GM12878 (cell line): ENCODE results near the gene CNTNAP2. TPM values are rescaled to one million over a fixed set of nuclear protein-coding genes. Genes with fewer than 3 reads are reported as not detected.

Experiments used
- ATAC-seq: fragments of 200-7000 bp; cut with Tn5 transposase; 3 replicates; pipeline ENCODE4 v1.9.1; 2020; ENCODE audit warnings: mild to moderate bottlenecking, moderate library complexity
- BruUV-seq: library from RNA; stranded (reverse); fragments of 400-500 nt; replicated peaks from 2 replicates; lab custom pipeline; 2021; lab: Mats Ljungman, UMichigan
- CTCF ChIA-PET: fragments of 300-600 bp; sonication (Branson Sonifier 250); formaldehyde crosslinking; extraction: SDS; loops from one replicate; lab custom pipeline; 2021; ENCODE audit warnings: inconsistent platforms; lab: Yijun Ruan, JAX
- POLR2A ChIA-PET: fragments of 350-600 bp; formaldehyde crosslinking; extraction: SDS; loops from one replicate; lab custom pipeline; 2021; ENCODE audit warnings: inconsistent platforms; lab: Charles Lee
- RAD21 ChIA-PET: fragments of 300-600 bp; sonication (Branson Sonifier 250); formaldehyde crosslinking; loops from one replicate; lab custom pipeline; 2023; ENCODE audit warnings: antibody characterized with exemption; ENCODE audit not compliant: unreplicated experiment; lab: Charles Lee
- SMC1A ChIA-PET: fragments of 300-600 bp; sonication (Branson Sonifier 250); formaldehyde crosslinking; loops from one replicate; lab custom pipeline; 2023; ENCODE audit not compliant: unreplicated experiment, uncharacterized antibody; lab: Charles Lee
- DNase-seq: peaks from one replicate; pipeline ENCODE4 v3.0.0-alpha.2; 2011; ENCODE audit warnings: low read depth, low spot score
- FAIRE-seq: peaks from 3 replicates; lab custom pipeline; 2011; peaks lifted over from hg19 to GRCh38; lab: Jason Lieb, UNC
- H2AFZ ChIP-seq: 2 replicates; pipeline ENCODE4 v1.6.0; 2011; ENCODE audit warnings: low read depth, low read length, control low read depth; ENCODE audit not compliant: control insufficient read depth
- H3K27ac ChIP-seq: 2 replicates; pipeline ENCODE4 v1.5.1; 2011; ENCODE audit warnings: control low read depth; ENCODE audit not compliant: control insufficient read depth, insufficient read depth
- H3K27me3 ChIP-seq, 2 experiments: replicated peaks in 1 of 2; 2 replicates each; pipeline versions ENCODE4 v1.6.0 to v1.6.1; 2011; ENCODE audit warnings: low read length in 1 of 2; ENCODE audit not compliant: control insufficient read depth in 2 of 2, insufficient read depth in 2 of 2
- H3K36me3 ChIP-seq, 2 experiments: 2 replicates each; pipeline ENCODE4 v1.5.1; 2011; ENCODE audit warnings: low read length in 1 of 2; ENCODE audit not compliant: control insufficient read depth in 2 of 2, insufficient read depth in 2 of 2
- H3K4me1 ChIP-seq: 2 replicates; pipeline ENCODE4 v1.6.1; 2011; ENCODE audit warnings: mild to moderate bottlenecking, low read length, moderate library complexity, mixed read lengths; ENCODE audit not compliant: control insufficient read depth, insufficient read depth
- H3K4me2 ChIP-seq: 2 replicates; pipeline ENCODE4 v1.6.0; 2011; ENCODE audit warnings: control low read depth; ENCODE audit not compliant: control insufficient read depth, insufficient read depth
- H3K4me3 ChIP-seq: fragments of 200-600 bp; sonication (generic); 2 replicates; pipeline ENCODE4 v1.5.1; 2016
- H3K79me2 ChIP-seq: 2 replicates; pipeline ENCODE4 v1.6.0; 2011; ENCODE audit warnings: low read length; ENCODE audit not compliant: control insufficient read depth, insufficient read depth
- H3K9ac ChIP-seq: 2 replicates; pipeline ENCODE4 v1.8.0; 2011; ENCODE audit warnings: low read length, control low read depth, mixed read lengths; ENCODE audit not compliant: control insufficient read depth, insufficient read depth
- H3K9me3 ChIP-seq: replicated peaks from 3 replicates; pipeline ENCODE4 v1.5.1; 2011; ENCODE audit warnings: mild to moderate bottlenecking, low read length; ENCODE audit not compliant: control insufficient read depth, insufficient read depth
- H4K20me1 ChIP-seq: 2 replicates; pipeline ENCODE4 v1.6.0; 2011; ENCODE audit not compliant: control insufficient read depth, insufficient read depth
- BCL11A ChIP-seq: IDR thresholded peaks from 2 replicates; pipeline ENCODE4 v1.6.1; 2011; ENCODE audit warnings: low read depth, low read length
- BRCA1 ChIP-seq: IDR thresholded peaks from 2 replicates; pipeline ENCODE4 v1.6.1; 2011; ENCODE audit warnings: low read depth, low read length, improper control_type of control experiment
- EED ChIP-seq: sonication (generic); IDR thresholded peaks from 2 replicates; pipeline ENCODE4 v1.6.1; 2016; ENCODE audit warnings: antibody characterized with exemption, low read depth
- IKZF2 ChIP-seq, 2 experiments: fragments of 450-650 bp; IDR thresholded peaks; 2 replicates each; pipeline ENCODE4 v1.6.1; 2017; ENCODE audit warnings: mild to moderate bottlenecking in 2 of 2, moderate library complexity in 2 of 2
- TCF3 ChIP-seq: IDR thresholded peaks from 2 replicates; pipeline ENCODE4 v1.6.1; 2012; ENCODE audit warnings: low read depth, mild to moderate bottlenecking, low read length, borderline replicate concordance; ENCODE audit not compliant: insufficient read depth
- ZNF217 ChIP-seq: fragments of 450-650 bp; IDR thresholded peaks from 2 replicates; pipeline ENCODE4 v1.6.1; 2017; ENCODE audit warnings: antibody characterized with exemption, mild to moderate bottlenecking
- WGBS: methylation state at CpG from one replicate; pipeline ENCODE4 v1.1.6; 2016; ENCODE audit warnings: low lambda C conversion rate; ENCODE audit not compliant: insufficient replicate concordance, insufficient coverage; ENCODE audit errors: missing lambda C conversion rate; 5-methylcytosine and 5-hydroxymethylcytosine counted together
- in situ Hi-C: fragments of 300-500 bp; cut with MboI; formaldehyde crosslinking; loops from 9 replicates; pipeline ENCODE4 v1.14.3; 2018; ENCODE audit warnings: mixed read lengths
- intact Hi-C: fragments of 100-400 bp; cut with micrococcal nuclease; formaldehyde crosslinking; loops from one replicate; pipeline ENCODE4 v1.14.2; 2022; ENCODE audit not compliant: unreplicated experiment
- polyA plus RNA-seq, 11 experiments: library from polyadenylated mRNA; depleted of rRNA in 4 of 11; unstranded in 6 of 11; stranded (reverse) in 5 of 11; fragments of >200 nt; fragmentation: Nextera tagmentation in 4 of 11; fragmentation: Illumina TruSeq in 1 of 11; extraction: Ambion mirVana in 4 of 11; extraction: Trizol in 1 of 11; gene quantifications; 1 replicate in 1 of 11; 2 replicates in 10 of 11; pipeline versions ENCODE4 v1.2.1 to v1.2.3, GENCODE V29; 2011 to 2016; ENCODE audit warnings: inconsistent platforms in 2 of 11, missing spikeins in 2 of 11, low read depth in 1 of 11
- total RNA-seq, 4 experiments: library from RNA; depleted of rRNA in 3 of 4; stranded (reverse); fragments of >200 nt in 3 of 4; fragmentation: Illumina TruSeq in 1 of 4; extraction: Trizol in 1 of 4; gene quantifications; 2 replicates each; pipeline versions ENCODE4 v1.2.1 to v1.2.3, GENCODE V29; 2013 to 2021
- TF ChIP-seq, protein P1 (sequence below): IDR thresholded peaks from 2 replicates; pipeline ENCODE4 v1.6.1; 2012; ENCODE audit warnings: improper control_type of control experiment, low read depth, low read length; ENCODE audit not compliant: insufficient replicate concordance
- TF ChIP-seq, protein P2 (sequence below): fragments of 450-650 bp; IDR thresholded peaks from 2 replicates; pipeline ENCODE4 v1.6.1; 2017; ENCODE audit warnings: mild to moderate bottlenecking, moderate library complexity

Gene CNTNAP2
- total and polyA plus RNA-seq, 10 of the 15 experiments (the other 5 are each of a cell fraction or from before 2014, with no cell fraction given) = 0.03 to 0.08 (median 0.03) TPM; not detected in 7

DNA sequence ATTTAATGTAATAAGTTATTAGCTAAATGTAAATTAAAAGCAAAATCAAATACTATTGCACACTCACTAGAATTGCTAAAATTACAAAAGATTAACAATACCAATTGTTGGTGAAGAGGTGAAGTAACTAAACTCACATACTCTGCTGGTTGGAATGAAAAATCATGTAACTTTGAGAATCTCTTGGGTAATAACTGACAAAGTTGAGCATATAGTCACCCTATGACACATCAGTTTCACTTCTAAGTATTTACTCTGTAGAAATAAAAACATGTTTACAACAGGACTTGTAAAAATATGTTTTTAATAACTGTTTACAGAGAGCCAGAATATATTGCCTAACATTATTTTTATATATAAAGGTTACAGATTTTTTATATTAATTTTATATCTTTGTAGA lies 33.6 kb downstream of the CNTNAP2 start:
- ChIA-PET POLR2A (no interaction called here), SMC1A (no interaction called here), RAD21 (no interaction called here), CTCF (no interaction called here)
- no peaks in the 10 kb centered on the region for H4K20me1 ChIP-seq
- intact Hi-C loops = no loop called here
- no peaks in the 10 kb centered on the region for H3K4me1 ChIP-seq
- H3K4me3 ChIP-seq = no peak overlapping the region
- no peaks in the 10 kb centered on the region for H3K9me3 ChIP-seq
- no peak overlapping the region for H3K9ac ChIP-seq
- DNase-seq (no peak), ATAC-seq (no peak), FAIRE-seq (no peak)
- H3K36me3 ChIP-seq = no peaks in the 10 kb centered on the region
- H3K79me2 ChIP-seq = no peaks in the 10 kb centered on the region
- in situ Hi-C loops = no loop called here
- no peaks in the 10 kb centered on the region for H3K27me3 ChIP-seq
- H3K4me2 ChIP-seq = no peak overlapping the region
- H2AFZ ChIP-seq = no peak overlapping the region
- no peak overlapping the region for H3K27ac ChIP-seq
- no peak for TF ChIP-seq BRCA1
- BruUV-seq = no TSS peak

DNA sequence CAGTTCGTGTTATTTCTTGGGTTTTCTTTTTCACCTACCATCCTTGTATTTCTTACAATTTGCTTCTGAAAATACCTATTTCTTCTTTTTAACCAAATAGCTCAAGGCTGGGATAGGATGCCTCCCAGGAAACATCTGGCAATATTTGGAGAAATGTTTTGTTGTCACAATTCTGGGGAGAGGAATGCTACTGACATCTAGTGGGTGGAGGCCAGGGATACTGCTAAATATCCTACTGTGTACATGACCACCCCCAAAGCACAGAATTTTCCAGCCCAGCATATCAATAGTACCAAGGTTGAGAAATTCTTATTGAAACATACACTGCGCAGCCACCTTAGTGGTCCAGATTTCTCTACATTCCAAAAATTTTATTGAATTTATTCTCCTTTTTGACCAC lies 55.5 kb downstream of the CNTNAP2 start:
- Histone ChIP-seq H3K9ac (no peak overlapping the region), H3K4me2 (no peak overlapping the region), H3K4me1 (no peaks in the 10 kb centered on the region), H3K9me3 (no peaks in the 10 kb centered on the region), H3K27ac (no peak overlapping the region), H3K36me3 (no peaks in the 10 kb centered on the region), H3K79me2 (no peaks in the 10 kb centered on the region), H3K4me3 (no peak overlapping the region), H2AFZ (no peak overlapping the region), H3K27me3 (no peaks in the 10 kb centered on the region), H4K20me1 (no peaks in the 10 kb centered on the region)
- no peak for TF ChIP-seq ZNF217
- no peak for TF ChIP-seq TCF3
- TF ChIP-seq BCL11A = no peak
- TF ChIP-seq, protein P1, sequence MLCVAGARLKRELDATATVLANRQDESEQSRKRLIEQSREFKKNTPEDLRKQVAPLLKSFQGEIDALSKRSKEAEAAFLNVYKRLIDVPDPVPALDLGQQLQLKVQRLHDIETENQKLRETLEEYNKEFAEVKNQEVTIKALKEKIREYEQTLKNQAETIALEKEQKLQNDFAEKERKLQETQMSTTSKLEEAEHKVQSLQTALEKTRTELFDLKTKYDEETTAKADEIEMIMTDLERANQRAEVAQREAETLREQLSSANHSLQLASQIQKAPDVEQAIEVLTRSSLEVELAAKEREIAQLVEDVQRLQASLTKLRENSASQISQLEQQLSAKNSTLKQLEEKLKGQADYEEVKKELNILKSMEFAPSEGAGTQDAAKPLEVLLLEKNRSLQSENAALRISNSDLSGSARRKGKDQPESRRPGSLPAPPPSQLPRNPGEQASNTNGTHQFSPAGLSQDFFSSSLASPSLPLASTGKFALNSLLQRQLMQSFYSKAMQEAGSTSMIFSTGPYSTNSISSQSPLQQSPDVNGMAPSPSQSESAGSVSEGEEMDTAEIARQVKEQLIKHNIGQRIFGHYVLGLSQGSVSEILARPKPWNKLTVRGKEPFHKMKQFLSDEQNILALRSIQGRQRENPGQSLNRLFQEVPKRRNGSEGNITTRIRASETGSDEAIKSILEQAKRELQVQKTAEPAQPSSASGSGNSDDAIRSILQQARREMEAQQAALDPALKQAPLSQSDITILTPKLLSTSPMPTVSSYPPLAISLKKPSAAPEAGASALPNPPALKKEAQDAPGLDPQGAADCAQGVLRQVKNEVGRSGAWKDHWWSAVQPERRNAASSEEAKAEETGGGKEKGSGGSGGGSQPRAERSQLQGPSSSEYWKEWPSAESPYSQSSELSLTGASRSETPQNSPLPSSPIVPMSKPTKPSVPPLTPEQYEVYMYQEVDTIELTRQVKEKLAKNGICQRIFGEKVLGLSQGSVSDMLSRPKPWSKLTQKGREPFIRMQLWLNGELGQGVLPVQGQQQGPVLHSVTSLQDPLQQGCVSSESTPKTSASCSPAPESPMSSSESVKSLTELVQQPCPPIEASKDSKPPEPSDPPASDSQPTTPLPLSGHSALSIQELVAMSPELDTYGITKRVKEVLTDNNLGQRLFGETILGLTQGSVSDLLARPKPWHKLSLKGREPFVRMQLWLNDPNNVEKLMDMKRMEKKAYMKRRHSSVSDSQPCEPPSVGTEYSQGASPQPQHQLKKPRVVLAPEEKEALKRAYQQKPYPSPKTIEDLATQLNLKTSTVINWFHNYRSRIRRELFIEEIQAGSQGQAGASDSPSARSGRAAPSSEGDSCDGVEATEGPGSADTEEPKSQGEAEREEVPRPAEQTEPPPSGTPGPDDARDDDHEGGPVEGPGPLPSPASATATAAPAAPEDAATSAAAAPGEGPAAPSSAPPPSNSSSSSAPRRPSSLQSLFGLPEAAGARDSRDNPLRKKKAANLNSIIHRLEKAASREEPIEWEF = no peak
- TF ChIP-seq IKZF2 (IDR thresholded peaks at IDR 0.05) = no peak
- TF ChIP-seq, protein P2, sequence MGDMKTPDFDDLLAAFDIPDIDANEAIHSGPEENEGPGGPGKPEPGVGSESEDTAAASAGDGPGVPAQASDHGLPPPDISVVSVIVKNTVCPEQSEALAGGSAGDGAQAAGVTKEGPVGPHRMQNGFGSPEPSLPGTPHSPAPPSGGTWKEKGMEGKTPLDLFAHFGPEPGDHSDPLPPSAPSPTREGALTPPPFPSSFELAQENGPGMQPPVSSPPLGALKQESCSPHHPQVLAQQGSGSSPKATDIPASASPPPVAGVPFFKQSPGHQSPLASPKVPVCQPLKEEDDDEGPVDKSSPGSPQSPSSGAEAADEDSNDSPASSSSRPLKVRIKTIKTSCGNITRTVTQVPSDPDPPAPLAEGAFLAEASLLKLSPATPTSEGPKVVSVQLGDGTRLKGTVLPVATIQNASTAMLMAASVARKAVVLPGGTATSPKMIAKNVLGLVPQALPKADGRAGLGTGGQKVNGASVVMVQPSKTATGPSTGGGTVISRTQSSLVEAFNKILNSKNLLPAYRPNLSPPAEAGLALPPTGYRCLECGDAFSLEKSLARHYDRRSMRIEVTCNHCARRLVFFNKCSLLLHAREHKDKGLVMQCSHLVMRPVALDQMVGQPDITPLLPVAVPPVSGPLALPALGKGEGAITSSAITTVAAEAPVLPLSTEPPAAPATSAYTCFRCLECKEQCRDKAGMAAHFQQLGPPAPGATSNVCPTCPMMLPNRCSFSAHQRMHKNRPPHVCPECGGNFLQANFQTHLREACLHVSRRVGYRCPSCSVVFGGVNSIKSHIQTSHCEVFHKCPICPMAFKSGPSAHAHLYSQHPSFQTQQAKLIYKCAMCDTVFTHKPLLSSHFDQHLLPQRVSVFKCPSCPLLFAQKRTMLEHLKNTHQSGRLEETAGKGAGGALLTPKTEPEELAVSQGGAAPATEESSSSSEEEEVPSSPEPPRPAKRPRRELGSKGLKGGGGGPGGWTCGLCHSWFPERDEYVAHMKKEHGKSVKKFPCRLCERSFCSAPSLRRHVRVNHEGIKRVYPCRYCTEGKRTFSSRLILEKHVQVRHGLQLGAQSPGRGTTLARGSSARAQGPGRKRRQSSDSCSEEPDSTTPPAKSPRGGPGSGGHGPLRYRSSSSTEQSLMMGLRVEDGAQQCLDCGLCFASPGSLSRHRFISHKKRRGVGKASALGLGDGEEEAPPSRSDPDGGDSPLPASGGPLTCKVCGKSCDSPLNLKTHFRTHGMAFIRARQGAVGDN = no peak
- TF ChIP-seq EED = no peak
- ChIA-PET CTCF (interaction anchor here (0.7 kb wide), 1 partner anchor 1360 kb away, joined by 3 read pairs; no protein-coding TSS in a partner anchor), POLR2A (no interaction called here), RAD21 (no interaction called here), SMC1A (interaction anchor here (0.6 kb wide), 1 partner anchor 359 kb away, joined by 3 read pairs; no protein-coding TSS in a partner anchor)
- BruUV-seq = no TSS peak
- ATAC-seq = no peak
- intact Hi-C loops (no loop called here), in situ Hi-C loops (no loop called here)
- no peak for FAIRE-seq
- DNase-seq = no peak
- WGBS = 50% methylated on average over 2 of the region's 2 CpGs
